ENCODE results near the gene IQSEC1. TPM values are rescaled to one million over a fixed set of nuclear protein-coding genes. Genes with fewer than 3 reads are reported as not detected.

Gene IQSEC1
- total and polyA plus RNA-seq, 7 donors, result 2.5 to 39.1 (median 23.9) TPM

GRCh38 chr3:12990306-12990705 is 82.9 kb downstream of the IQSEC1 start:
- intact Hi-C loops (cut with DNase I), result loop anchor here (10.0 kb wide), 2 partner anchors 326 to 484 kb away; partner anchors contain the start of gene RAF1
- Histone ChIP-seq H3K36me3 (no peaks in the 10 kb centered on the region), H3K27me3 (no peaks in the 10 kb centered on the region), H3K4me3 (no peak overlapping the region), H3K27ac (peak overlapping the region in 1 of 4 donors; percentile 56), H3K4me1 (peaks cover 0 to 22% (median 11%) of the 10 kb centered on the region in 4 donors), H3K9me3 (no peaks in the 10 kb centered on the region)
- TF ChIP-seq CTCF (IDR thresholded peaks at IDR 0.05) (no peak), POLR2A (IDR thresholded peaks at IDR 0.05) (no peak), EP300 (IDR thresholded peaks at IDR 0.05) (no peak), POLR2AphosphoS5 (IDR thresholded peaks at IDR 0.05) (no peak)
- WGBS, 2 donors, result 71 to 91% methylated on average over 5 of the region's 5 CpGs
- no peak for DNase-seq

DNA sequence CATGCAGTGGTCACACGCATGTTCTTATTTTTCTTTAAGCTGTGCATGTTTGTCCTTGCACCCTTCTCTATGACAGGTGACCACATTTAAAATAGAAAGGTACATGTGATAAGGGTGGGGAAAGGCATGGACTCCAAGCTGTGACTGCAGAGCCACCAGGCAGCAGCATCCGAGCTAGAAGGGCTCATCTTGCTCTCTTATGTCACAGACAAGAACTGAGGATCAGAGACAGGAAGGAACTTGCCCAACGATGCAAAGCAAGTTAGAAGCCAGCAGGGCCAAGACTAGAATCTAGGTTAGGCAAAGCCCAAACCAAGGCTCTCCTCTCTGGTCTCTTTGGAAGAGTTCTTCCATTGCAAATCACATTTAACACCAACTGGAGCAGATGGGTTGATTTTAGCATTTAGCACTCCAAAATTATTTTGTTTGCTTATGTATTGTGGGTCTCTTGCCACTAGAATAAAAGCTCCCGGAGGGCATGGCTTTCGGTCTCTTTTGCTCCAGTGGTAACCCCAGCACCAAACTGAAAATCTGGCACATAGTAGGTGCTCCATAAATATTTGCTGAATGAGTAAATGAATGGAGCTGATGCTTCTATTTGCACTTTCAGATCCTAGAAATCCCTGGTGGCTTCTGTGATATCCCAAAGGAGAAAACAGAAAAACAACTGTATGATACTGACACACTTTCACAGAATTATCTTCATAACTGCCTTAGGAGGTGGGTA is 84.3 kb downstream of the IQSEC1 start:
- 85 to 87% methylated on average over 5 of the region's 5 CpGs for WGBS, 2 donors
- Histone ChIP-seq H3K36me3 (no peaks in the 10 kb centered on the region), H3K4me3 (no peak overlapping the region), H3K9me3 (no peaks in the 10 kb centered on the region), H3K4me1 (peaks cover 0 to 16% (median 8%) of the 10 kb centered on the region in 4 donors), H3K27ac (no peak overlapping the region), H3K27me3 (no peaks in the 10 kb centered on the region)
- intact Hi-C loops (cut with DNase I), result no loop called here
- DNase-seq, result no peak
- no peak for TF ChIP-seq POLR2AphosphoS5 (IDR thresholded peaks at IDR 0.05)
- no peak for TF ChIP-seq EP300 (IDR thresholded peaks at IDR 0.05)
- no peak for TF ChIP-seq CTCF (IDR thresholded peaks at IDR 0.05)
- TF ChIP-seq POLR2A (IDR thresholded peaks at IDR 0.05), result no peak

DNA sequence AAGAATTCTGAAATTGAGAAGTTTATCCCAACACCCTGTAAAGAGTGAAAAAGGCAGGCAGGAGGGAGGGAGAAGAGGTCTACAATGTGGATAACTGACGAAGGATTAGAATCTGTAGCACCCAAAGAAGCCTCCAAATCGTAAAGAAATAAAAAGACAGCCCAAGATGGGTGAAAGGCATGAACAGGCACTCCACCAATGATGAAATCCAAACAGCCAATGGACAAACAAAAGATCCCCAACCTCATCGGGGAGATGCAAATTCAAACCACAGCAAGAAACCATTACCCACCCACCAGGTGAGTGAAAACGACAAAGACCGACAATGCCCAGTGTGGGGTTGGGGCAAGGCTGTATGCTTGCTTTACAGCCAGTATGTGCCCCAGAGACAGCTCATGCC is 85.6 kb downstream of the IQSEC1 start:
- Histone ChIP-seq H3K27me3 (no peaks in the 10 kb centered on the region), H3K36me3 (no peaks in the 10 kb centered on the region), H3K4me3 (no peak overlapping the region), H3K27ac (no peak overlapping the region), H3K4me1 (peaks cover 0 to 6% (median under 1%) of the 10 kb centered on the region in 4 donors), H3K9me3 (no peaks in the 10 kb centered on the region)
- TF ChIP-seq CTCF (IDR thresholded peaks at IDR 0.05) (no peak), POLR2AphosphoS5 (IDR thresholded peaks at IDR 0.05) (no peak), POLR2A (IDR thresholded peaks at IDR 0.05) (no peak), EP300 (IDR thresholded peaks at IDR 0.05) (no peak)
- DNase-seq, result no peak
- intact Hi-C loops (cut with DNase I), result no loop called here
- WGBS, 2 donors, result 89 to 96% methylated on average over 5 of the region's 5 CpGs

- no peak overlapping the region for H3K4me3 ChIP-seq
- no peaks in the 10 kb centered on the region for H3K27me3 ChIP-seq
- no peak for DNase-seq
- intact Hi-C loops (cut with DNase I), result no loop called here
- H3K27ac ChIP-seq, result no peak overlapping the region
- H3K4me1 ChIP-seq, result peaks cover 0 to 5% (median 0%) of the 10 kb centered on the region in 4 donors
- 63 to 77% methylated on average over 15 of the region's 15 CpGs for WGBS, 2 donors
- no peaks in the 10 kb centered on the region for H3K9me3 ChIP-seq
- H3K36me3 ChIP-seq, result no peaks in the 10 kb centered on the region
- no peak for TF ChIP-seq CTCF (IDR thresholded peaks at IDR 0.05)
- TF ChIP-seq POLR2A (IDR thresholded peaks at IDR 0.05), result no peak
- TF ChIP-seq EP300 (IDR thresholded peaks at IDR 0.05), result no peak
- no peak for TF ChIP-seq POLR2AphosphoS5 (IDR thresholded peaks at IDR 0.05)
These were observed 86.2 kb downstream of the IQSEC1 start for GRCh38 chr3:12986986-12987385.

All from sigmoid colon (tissue), 7 donors.